Measurements from ENCODE around the gene CAPN12. TPM values are rescaled to one million over a fixed set of nuclear protein-coding genes. Genes with fewer than 3 reads are reported as not detected.

CAPN12 gene
- total and polyA plus RNA-seq, 4 experiments from 2014 or later: 3.9 to 19.5 (median 13.3) TPM

DNA sequence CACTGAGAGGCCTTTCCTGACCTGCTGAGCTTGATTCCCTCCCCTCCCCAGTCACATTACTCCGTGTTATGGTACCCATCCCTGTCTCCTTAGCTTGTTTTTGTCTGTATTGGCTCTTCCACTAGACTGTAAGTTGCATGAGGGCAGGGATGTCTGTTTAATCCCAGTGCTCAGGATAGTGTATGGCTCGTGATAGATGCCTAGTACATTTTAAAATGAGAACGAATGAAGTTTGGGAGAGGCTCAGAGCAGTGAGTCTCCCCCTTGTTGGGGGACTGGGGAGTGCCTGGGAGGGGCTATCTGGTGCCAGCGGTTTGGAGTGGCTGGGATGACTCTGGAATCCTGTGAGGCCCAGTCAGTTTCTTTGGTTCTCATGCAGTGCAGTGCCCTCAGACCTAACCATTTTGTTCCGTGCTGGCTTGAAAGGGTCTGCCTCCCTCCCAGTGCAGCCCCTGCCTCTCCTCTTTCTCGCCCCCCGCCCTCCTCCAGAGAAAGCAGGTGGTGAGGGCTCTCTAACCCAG, 61.3 kb downstream of the CAPN12 start:
- H3K27me3 Mint-ChIP-seq: no peaks in the 10 kb centered on the region
- peaks cover 100% of the 10 kb centered on the region for H3K4me1 ChIP-seq (ENCODE audit: insufficient read depth, low read length)
- intact Hi-C loops (cut with micrococcal nuclease): no loop called here
- H3K36me3 Mint-ChIP-seq: peaks cover 5 to 16% of the 10 kb centered on the region in 2 donors
- H3K36me3 ChIP-seq (ENCODE audit: insufficient read depth, low read length): no peaks in the 10 kb centered on the region
- ChIA-PET POLR2A (ENCODE audit: partially characterized antibody) (interaction anchor here (1.0 to 3.4 kb wide), 7 partner anchors 8 to 144 kb away, joined by 3 to 16 read pairs (median 4); partner anchors contain the start of gene ACTN4), CTCF (ENCODE audit: partially characterized antibody) (interaction anchor here (0.6 to 3.6 kb wide), 4 partner anchors 11 to 48 kb away, joined by 3 to 17 read pairs (median 4); no protein-coding TSS in a partner anchor)
- peak overlapping the region; percentile 89 to 97 (median 96) for H3K27ac Mint-ChIP-seq
- H3K4me3 Mint-ChIP-seq: peak overlapping the region in 6 of 8 donors; percentile 25 to 80 (median 44)
- no peak overlapping the region for H3K4me3 ChIP-seq (ENCODE audit: low read length in 2 of 2)
- no peaks in the 10 kb centered on the region for H3K9me3 ChIP-seq (ENCODE audit: control insufficient read depth in 1 of 2, low read length in 2 of 2)
- H3K9me3 Mint-ChIP-seq: no peaks in the 10 kb centered on the region
- DNase-seq: no peak
- H3K4me1 Mint-ChIP-seq: peaks cover 65 to 99% (median 84%) of the 10 kb centered on the region in 4 donors
- no peaks in the 10 kb centered on the region for H3K27me3 ChIP-seq (ENCODE audit: insufficient read depth, low read length)
- peak overlapping the region; percentile 44 for H3K27ac ChIP-seq (ENCODE audit: low read depth, low read length)

DNA sequence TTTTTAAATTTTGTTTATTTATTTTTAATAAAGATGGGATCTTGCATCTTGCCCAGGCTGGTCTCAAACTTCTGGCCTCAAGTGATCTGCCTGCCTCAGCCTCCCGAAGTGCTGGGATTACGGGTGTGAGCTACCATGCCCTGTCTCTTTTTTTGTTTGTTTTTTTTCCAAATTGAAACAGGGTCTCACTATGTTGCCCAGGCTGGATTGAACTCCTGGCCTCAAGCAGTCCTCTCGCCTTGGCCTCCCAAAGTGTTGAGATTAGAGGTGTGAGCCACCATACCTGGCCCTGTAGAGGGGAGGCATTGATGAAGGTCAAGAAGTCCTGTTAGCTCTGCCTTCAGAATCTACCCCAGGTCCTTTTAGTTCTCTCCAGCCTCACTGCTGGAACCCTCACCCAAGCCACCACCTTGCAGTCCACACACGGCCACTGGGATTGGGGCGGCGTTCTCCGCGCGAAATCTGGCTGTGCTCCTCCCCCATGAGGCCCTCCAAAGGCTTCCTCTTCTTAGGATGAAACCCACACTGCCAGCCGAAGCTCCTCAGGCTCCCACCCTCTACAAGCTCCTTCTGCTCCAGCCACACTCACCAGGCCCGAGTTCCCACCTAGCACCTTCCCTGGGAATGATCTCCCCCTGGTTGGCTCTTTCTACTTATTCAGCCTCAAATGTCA, 61.9 kb downstream of the CAPN12 start:
- Histone ChIP-seq H3K9me3 (ENCODE audit: control insufficient read depth in 1 of 2, low read length in 2 of 2) (no peaks in the 10 kb centered on the region), H3K27ac (ENCODE audit: low read depth, low read length) (peak overlapping the region; percentile 44), H3K27me3 (ENCODE audit: insufficient read depth, low read length) (no peaks in the 10 kb centered on the region), H3K36me3 (ENCODE audit: insufficient read depth, low read length) (no peaks in the 10 kb centered on the region), H3K4me1 (ENCODE audit: insufficient read depth, low read length) (peaks cover 100% of the 10 kb centered on the region), H3K4me3 (ENCODE audit: low read length in 2 of 2) (no peak overlapping the region)
- ChIA-PET POLR2A (ENCODE audit: partially characterized antibody) (interaction anchor here (0.6 to 3.4 kb wide), 6 partner anchors 8 to 33 kb away, joined by 3 to 20 read pairs (median 6); no protein-coding TSS in a partner anchor), CTCF (ENCODE audit: partially characterized antibody) (interaction anchor here (0.6 to 3.6 kb wide), 3 partner anchors 17 to 167 kb away, joined by 3 to 17 read pairs (median 6); no protein-coding TSS in a partner anchor)
- Mint-ChIP-seq H3K27me3 (no peaks in the 10 kb centered on the region), H3K4me1 (peaks cover 65 to 99% (median 85%) of the 10 kb centered on the region in 4 donors), H3K4me3 (peak overlapping the region in 6 of 8 donors; percentile 25 to 64 (median 42)), H3K27ac (peak overlapping the region; percentile 89 to 97 (median 94)), H3K9me3 (no peaks in the 10 kb centered on the region), H3K36me3 (peaks cover 5 to 16% of the 10 kb centered on the region in 2 donors)
- DNase-seq: no peak
- intact Hi-C loops (cut with micrococcal nuclease): no loop called here

Other genes starting within 250 kb of the CAPN12 start
- 100 to 1,000 TPM; 346 to 361 TPM for gene MAP4K1, start 126.5 kb downstream of the CAPN12 start, total RNA-seq
- 100 to 1,000 TPM; 142 to 177 TPM for gene MAP4K1, start 126.5 kb downstream of the CAPN12 start, polyA plus RNA-seq
- gene EIF3K, start 125.3 kb downstream of the CAPN12 start, total RNA-seq: 100 to 1,000 TPM; 320 to 340 TPM
- 100 to 1,000 TPM; 364 to 424 TPM for gene EIF3K, start 125.3 kb downstream of the CAPN12 start, polyA plus RNA-seq
- 100 to 1,000 TPM; 151 to 155 TPM for gene ACTN4, start 96.8 kb downstream of the CAPN12 start, total RNA-seq
- 10 to 100 TPM in 1 of 2 donors, 1 to 10 TPM in 1; 4.0 to 24.4 TPM for gene ACTN4, start 96.8 kb downstream of the CAPN12 start, polyA plus RNA-seq
- not detected for gene LGALS7, start 29.0 kb upstream of the CAPN12 start, total RNA-seq
- not detected for gene LGALS7, start 29.0 kb upstream of the CAPN12 start, polyA plus RNA-seq
- not detected for gene LGALS7B, start 44.7 kb upstream of the CAPN12 start, total RNA-seq
- gene LGALS7B, start 44.7 kb upstream of the CAPN12 start, polyA plus RNA-seq: not detected
- 1 to 10 TPM; 4.7 to 6.1 TPM for gene LGALS4, start 68.5 kb upstream of the CAPN12 start, total RNA-seq
- gene LGALS4, start 68.5 kb upstream of the CAPN12 start, polyA plus RNA-seq: not detected
- 100 to 1,000 TPM; 135 to 143 TPM for gene ECH1, start 87.3 kb upstream of the CAPN12 start, total RNA-seq
- gene ECH1, start 87.3 kb upstream of the CAPN12 start, polyA plus RNA-seq: 100 to 1,000 TPM; 245 to 294 TPM
- 100 to 1,000 TPM; 329 to 351 TPM for gene HNRNPL, start 105.5 kb upstream of the CAPN12 start, total RNA-seq
- 10 to 100 TPM; 15.2 to 76.0 TPM for gene HNRNPL, start 105.5 kb upstream of the CAPN12 start, polyA plus RNA-seq
- gene RINL, start 133.8 kb upstream of the CAPN12 start, total RNA-seq: 10 to 100 TPM; 64.4 to 65.9 TPM
- gene RINL, start 133.8 kb upstream of the CAPN12 start, polyA plus RNA-seq: 10 to 100 TPM; 20.9 to 53.3 TPM
- gene SIRT2, start 155.1 kb upstream of the CAPN12 start, total RNA-seq: 10 to 100 TPM; 47.0 to 50.0 TPM
- 10 to 100 TPM; 39.0 to 51.7 TPM for gene SIRT2, start 155.1 kb upstream of the CAPN12 start, polyA plus RNA-seq
- 10 to 100 TPM; 23.9 to 26.0 TPM for gene NFKBIB, start 155.5 kb upstream of the CAPN12 start, total RNA-seq
- gene NFKBIB, start 155.5 kb upstream of the CAPN12 start, polyA plus RNA-seq: 10 to 100 TPM in 1 of 2 donors, 1 to 10 TPM in 1; 7.2 to 15.2 TPM
- gene CCER2, start 167.7 kb upstream of the CAPN12 start, total RNA-seq: under 1 TPM; 0.42 to 0.79 TPM
- gene CCER2, start 167.7 kb upstream of the CAPN12 start, polyA plus RNA-seq: not detected
- gene SARS2, start 186.3 kb upstream of the CAPN12 start, total RNA-seq: 10 to 100 TPM; 17.0 to 20.2 TPM
- 10 to 100 TPM in 1 of 2 donors, 1 to 10 TPM in 1; 9.6 to 14.0 TPM for gene SARS2, start 186.3 kb upstream of the CAPN12 start, polyA plus RNA-seq
- 10 to 100 TPM; 25.2 to 26.9 TPM for gene MRPS12, start 186.5 kb upstream of the CAPN12 start, total RNA-seq
- 100 to 1,000 TPM in 1 of 2 donors, 10 to 100 TPM in 1; 76.4 to 118 TPM for gene MRPS12, start 186.5 kb upstream of the CAPN12 start, polyA plus RNA-seq
- gene FBXO17, start 231.3 kb upstream of the CAPN12 start, total RNA-seq: not detected
- gene FBXO17, start 231.3 kb upstream of the CAPN12 start, polyA plus RNA-seq: not detected